Activated B cell treated with CpG ODN at 0.5 μM for 24 hours (primary cell): ENCODE measurements around the gene EEF1AKMT3. TPM values are rescaled to one million over a fixed set of nuclear protein-coding genes. Genes with fewer than 3 reads are reported as not detected.

Source experiments
- ATAC-seq: fragments of 200-7000 bp; cut with Tn5 transposase; one replicate; pipeline ENCODE4 v1.10.0; 2021; ENCODE audit warnings: low read depth, mild to moderate bottlenecking, moderate library complexity
- CTCF ChIA-PET: fragments of 350-600 bp; sonication (Branson Sonifier 250); formaldehyde crosslinking; loops from one replicate; lab custom pipeline; 2021; ENCODE audit warnings: antibody characterized with exemption; lab: Charles Lee
- POLR2A ChIA-PET: fragments of 350-600 bp; sonication (Branson Sonifier 250); formaldehyde crosslinking; loops from one replicate; lab custom pipeline; 2021; ENCODE audit warnings: antibody characterized with exemption; lab: Charles Lee
- DNase-seq: peaks from one replicate; pipeline ENCODE4 v3.0.0; 2022
- H3K27ac Mint-ChIP-seq: one replicate; pipeline ENCODE4 v1.8.0; 2020; ENCODE audit warnings: mixed read lengths
- H3K27me3 Mint-ChIP-seq: one replicate; pipeline ENCODE4 v1.8.0; 2021; ENCODE audit warnings: mixed read lengths
- H3K36me3 Mint-ChIP-seq: one replicate; pipeline ENCODE4 v1.8.0; 2021; ENCODE audit warnings: low read depth, mixed read lengths
- H3K4me1 Mint-ChIP-seq: one replicate; pipeline ENCODE4 v1.8.0; 2021; ENCODE audit warnings: mixed read lengths
- H3K4me3 Mint-ChIP-seq: one replicate; pipeline ENCODE4 v1.8.0; 2020; ENCODE audit warnings: mild to moderate bottlenecking, mixed read lengths
- H3K9me3 Mint-ChIP-seq: one replicate; pipeline ENCODE4 v1.8.0; 2020; ENCODE audit warnings: mixed read lengths
- CTCF ChIP-seq: fragments of 200-600 bp; IDR thresholded peaks from one replicate; pipeline ENCODE4 v1.8.0; 2022; ENCODE audit warnings: antibody characterized with exemption, mild to moderate bottlenecking
- intact Hi-C: fragments of 100-400 bp; cut with micrococcal nuclease; formaldehyde crosslinking; loops from one replicate; pipeline ENCODE4 v1.15.1; 2024
- total RNA-seq: library from RNA; stranded (reverse); gene quantifications from 2 replicates; pipeline ENCODE4 v1.2.3, GENCODE V29; 2022

EEF1AKMT3 gene
- total RNA-seq, 1 donor from 2014 or later = 0.60 TPM

- Mint-ChIP-seq H3K27ac (peak overlapping the region; percentile 31), H3K27me3 (no peaks in the 10 kb centered on the region), H3K4me1 (peaks cover 12% of the 10 kb centered on the region), H3K36me3 (peaks cover 54% of the 10 kb centered on the region), H3K4me3 (no peak overlapping the region), H3K9me3 (no peaks in the 10 kb centered on the region)
- TF ChIP-seq CTCF = no peak
- POLR2A ChIA-PET = interaction anchor here (0.7 to 1.3 kb wide), 3 partner anchors 20 to 171 kb away, joined by 3 to 7 read pairs (median 3); partner anchors contain the start of gene TSPAN31
- intact Hi-C loops = no loop called here
- CTCF ChIA-PET = no interaction called here
- no peak for DNase-seq
- peak; percentile 32 for ATAC-seq
Observed at GRCh38 chr12:57724936-57725740, 47.3 kb upstream of the EEF1AKMT3 start.

- Mint-ChIP-seq H3K36me3 (peaks cover 54% of the 10 kb centered on the region), H3K27ac (no peak overlapping the region), H3K9me3 (no peaks in the 10 kb centered on the region), H3K4me1 (peaks cover 12% of the 10 kb centered on the region), H3K27me3 (no peaks in the 10 kb centered on the region), H3K4me3 (no peak overlapping the region)
- ATAC-seq (no peak), DNase-seq (no peak)
- CTCF ChIA-PET = no interaction called here
- no peak for TF ChIP-seq CTCF
- POLR2A ChIA-PET = no interaction called here
- intact Hi-C loops = no loop called here
Observed at GRCh38 chr12:57725851-57726150, 46.6 kb upstream of the EEF1AKMT3 start.

GRCh38 chr12:57726151-57726883, 46.1 kb upstream of the EEF1AKMT3 start:
- DNase-seq (no peak), ATAC-seq (peak; percentile 41)
- no peaks in the 10 kb centered on the region for H3K27me3 Mint-ChIP-seq
- peak overlapping the region; percentile 58 for H3K4me3 Mint-ChIP-seq
- intact Hi-C loops = no loop called here
- H3K36me3 Mint-ChIP-seq = peaks cover 54% of the 10 kb centered on the region
- ChIA-PET POLR2A (no interaction called here), CTCF (no interaction called here)
- no peaks in the 10 kb centered on the region for H3K9me3 Mint-ChIP-seq
- no peak overlapping the region for H3K27ac Mint-ChIP-seq
- TF ChIP-seq CTCF = no peak
- H3K4me1 Mint-ChIP-seq = peaks cover 12% of the 10 kb centered on the region

GRCh38 chr12:57726884-57727757, 45.3 kb upstream of the EEF1AKMT3 start:
- no peak for TF ChIP-seq CTCF
- Mint-ChIP-seq H3K27me3 (no peaks in the 10 kb centered on the region), H3K4me3 (no peak overlapping the region), H3K27ac (no peak overlapping the region), H3K4me1 (peaks cover 12% of the 10 kb centered on the region), H3K36me3 (peaks cover 54% of the 10 kb centered on the region), H3K9me3 (no peaks in the 10 kb centered on the region)
- ATAC-seq (no peak), DNase-seq (no peak)
- POLR2A ChIA-PET = no interaction called here
- CTCF ChIA-PET = no interaction called here
- intact Hi-C loops = no loop called here
